Measurements from ENCODE around the gene RAB11FIP4.
"Not testable (repeated sequence)": the region's sequence is repeated elsewhere in the genome, so short reads cannot be mapped to it uniquely, and the experiment has no call there.

Gene RAB11FIP4, protein sequence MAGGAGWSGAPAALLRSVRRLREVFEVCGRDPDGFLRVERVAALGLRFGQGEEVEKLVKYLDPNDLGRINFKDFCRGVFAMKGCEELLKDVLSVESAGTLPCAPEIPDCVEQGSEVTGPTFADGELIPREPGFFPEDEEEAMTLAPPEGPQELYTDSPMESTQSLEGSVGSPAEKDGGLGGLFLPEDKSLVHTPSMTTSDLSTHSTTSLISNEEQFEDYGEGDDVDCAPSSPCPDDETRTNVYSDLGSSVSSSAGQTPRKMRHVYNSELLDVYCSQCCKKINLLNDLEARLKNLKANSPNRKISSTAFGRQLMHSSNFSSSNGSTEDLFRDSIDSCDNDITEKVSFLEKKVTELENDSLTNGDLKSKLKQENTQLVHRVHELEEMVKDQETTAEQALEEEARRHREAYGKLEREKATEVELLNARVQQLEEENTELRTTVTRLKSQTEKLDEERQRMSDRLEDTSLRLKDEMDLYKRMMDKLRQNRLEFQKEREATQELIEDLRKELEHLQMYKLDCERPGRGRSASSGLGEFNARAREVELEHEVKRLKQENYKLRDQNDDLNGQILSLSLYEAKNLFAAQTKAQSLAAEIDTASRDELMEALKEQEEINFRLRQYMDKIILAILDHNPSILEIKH

DNA sequence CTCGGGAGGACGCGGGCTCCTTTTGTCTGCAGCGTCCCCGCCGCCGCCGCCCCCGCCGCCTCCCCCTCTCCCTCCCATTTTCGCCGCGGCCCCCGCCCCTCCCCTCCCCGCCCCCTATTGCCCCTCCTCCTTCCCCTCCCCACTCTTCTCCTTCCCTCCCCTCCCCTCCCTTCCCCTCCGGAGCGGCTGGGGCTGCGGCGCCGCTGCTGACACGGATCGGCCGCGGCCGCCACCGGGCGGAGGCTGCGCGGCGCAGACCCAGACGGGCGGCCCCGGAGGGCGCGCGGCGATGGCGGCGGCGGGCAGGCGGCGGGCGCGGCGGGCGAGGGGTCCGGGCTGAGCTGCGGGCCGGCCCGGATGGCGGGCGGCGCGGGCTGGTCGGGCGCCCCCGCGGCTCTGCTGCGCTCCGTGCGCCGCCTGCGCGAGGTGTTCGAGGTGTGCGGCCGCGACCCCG lies at the start of gene RAB11FIP4:
Gene RAB11FIP4 (plus strand): TSS at position 180 of the 454 bp plus-strand sequence. CDS start 178 bp downstream, at position 358.
- DNase-seq (ENCODE audit: low read depth) = no peak

DNA sequence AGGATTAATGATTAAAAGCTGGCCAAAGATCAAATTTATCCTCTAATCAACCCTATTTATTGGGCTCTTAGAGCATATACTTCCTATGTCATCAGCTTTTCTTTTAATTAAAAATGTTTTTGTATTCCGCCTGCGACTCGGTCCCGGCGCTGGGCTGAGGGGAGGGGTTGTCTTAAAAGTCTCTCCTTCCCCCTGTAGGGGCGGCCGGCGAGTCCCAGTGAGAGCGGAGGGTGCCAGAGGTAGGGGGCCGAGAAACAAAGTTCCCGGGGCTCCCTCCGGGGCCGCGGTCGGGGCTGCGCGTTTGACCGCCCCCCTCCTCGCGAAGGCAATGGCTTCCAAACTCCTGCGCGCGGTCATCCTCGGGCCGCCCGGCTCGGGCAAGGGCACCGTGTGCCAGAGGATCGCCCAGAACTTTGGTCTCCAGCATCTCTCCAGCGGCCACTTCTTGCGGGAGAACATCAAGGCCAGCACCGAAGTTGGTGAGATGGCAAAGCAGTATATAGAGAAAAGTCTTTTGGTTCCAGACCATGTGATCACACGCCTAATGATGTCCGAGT lies 46.2 kb upstream of the RAB11FIP4 start:
- not testable (repeated sequence) for DNase-seq (ENCODE audit: low read depth)

DNA sequence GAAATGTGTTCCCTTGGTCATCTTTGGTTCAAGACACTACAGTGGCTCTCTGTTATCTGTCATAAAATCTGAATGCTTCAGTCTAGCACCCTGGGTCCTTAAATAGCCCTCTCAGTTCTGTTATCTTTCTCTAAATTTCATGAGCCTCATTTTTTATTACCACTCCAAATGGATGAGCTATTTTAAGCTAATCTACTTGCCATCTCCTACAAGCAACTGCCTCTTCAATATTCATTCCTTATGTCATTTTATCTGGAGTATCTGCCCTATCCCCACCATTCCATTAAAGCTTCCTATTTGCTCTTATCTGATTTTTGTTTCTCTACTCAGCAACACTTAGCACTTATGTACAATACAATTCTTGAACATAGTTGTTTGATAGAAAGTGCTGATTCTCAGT lies 42.0 kb upstream of the RAB11FIP4 start:
- no peak for DNase-seq (ENCODE audit: low read depth)

DNA sequence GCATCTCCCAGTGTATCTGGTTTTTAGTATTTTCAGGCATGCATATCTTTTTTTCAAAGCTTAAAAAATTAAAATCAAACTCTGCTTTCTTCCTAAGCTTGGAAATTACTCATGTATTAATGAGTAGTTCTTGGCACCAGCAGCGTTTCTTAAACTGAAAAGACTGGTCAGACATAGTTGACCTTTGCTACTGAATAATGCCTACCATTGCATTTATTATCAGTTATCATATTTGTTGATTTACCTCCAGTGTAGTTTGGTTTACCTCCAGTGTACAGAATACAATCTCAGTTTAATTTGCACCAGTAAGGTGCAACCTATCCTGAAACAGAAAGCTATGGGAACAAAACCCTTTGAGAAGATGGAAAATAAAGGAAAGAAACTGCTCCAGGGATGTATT lies 35.5 kb upstream of the RAB11FIP4 start:
- no peak for DNase-seq (ENCODE audit: low read depth)

DNA sequence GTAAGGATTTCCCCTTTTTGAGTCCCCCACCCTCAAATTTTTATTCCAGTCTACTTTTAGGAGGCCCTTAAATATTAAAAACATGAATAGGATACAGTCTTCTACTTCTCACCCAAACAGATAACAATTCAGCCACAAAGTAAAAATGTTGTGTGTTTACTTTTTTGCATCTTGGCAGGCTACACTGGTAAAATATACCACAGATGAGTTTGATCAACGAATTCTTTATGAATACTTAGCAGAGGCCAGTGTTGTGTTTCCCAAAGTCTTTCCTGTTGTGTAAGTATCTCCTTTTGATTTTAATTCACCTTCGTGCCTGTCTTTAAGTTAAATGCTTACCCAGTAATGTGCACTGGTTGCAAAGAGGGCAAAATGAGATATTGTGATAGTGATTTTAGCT lies 34.4 kb upstream of the RAB11FIP4 start:
- DNase-seq (ENCODE audit: low read depth) = peak; percentile 62

DNA sequence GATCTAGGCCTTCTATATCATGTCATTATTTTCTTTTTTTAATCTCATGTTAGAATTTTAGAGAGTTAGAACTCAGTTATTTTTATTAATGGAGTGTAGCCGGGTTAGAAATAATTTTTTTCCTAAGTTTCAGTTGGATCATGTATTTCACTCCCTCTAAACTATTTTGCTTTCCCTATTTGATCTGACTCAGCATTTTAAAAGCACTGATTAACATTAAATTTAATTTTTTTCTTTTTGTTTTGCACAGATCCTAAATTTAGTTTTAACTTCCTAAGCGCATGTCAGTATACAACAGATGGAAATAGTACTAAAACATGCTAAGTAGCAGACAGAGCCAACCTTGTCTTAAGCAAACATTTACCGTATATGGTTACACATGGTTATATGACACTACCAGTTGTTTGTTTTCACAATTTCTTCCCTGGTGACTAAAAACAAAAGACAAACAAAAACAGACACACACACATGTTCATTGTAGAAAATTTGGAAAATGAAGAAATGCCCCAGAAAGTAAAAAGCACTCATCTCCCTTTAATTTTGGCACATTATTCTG lies 33.6 kb upstream of the RAB11FIP4 start:
- peak; percentile 87 for DNase-seq (ENCODE audit: low read depth)

DNA sequence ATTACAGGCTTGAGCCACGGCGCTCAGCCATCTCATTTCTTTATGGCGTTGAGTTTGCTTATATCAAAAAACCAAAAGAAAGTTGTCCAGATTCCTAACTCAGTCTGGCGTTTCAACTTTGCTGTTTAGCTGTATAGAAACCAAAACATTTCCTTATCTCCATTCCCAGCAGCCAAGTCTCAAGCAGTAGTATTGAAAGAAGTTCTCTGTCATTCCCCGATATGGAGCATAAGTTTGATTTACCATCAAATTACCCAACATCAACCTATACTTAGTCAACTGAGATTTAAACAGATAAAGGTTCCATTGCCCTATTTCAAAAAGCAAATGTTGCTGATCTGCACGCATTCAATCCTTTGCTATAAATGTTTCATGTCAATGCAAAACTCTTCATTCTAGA lies 27.5 kb upstream of the RAB11FIP4 start:
- no peak for DNase-seq (ENCODE audit: low read depth)

DNA sequence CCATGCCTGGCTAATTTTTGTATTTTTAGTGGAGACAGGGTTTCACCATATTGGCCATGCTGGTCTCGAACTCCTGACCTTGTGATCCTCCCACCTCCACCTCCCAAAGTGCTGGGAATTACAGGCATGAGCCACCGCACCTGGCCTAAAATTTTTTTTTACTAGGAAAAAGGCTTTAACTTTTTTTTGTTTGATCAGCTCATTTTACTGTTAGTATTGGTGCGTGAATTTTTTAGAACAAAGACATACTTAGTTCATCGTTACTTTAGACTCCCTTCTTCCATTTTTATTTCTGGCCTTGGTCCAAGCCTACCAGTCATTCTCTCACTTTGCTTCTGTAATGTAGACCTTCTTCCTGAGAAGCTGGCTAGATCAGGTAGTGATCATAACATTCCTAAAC lies 25.4 kb upstream of the RAB11FIP4 start:
- no peak for DNase-seq (ENCODE audit: low read depth)

DNA sequence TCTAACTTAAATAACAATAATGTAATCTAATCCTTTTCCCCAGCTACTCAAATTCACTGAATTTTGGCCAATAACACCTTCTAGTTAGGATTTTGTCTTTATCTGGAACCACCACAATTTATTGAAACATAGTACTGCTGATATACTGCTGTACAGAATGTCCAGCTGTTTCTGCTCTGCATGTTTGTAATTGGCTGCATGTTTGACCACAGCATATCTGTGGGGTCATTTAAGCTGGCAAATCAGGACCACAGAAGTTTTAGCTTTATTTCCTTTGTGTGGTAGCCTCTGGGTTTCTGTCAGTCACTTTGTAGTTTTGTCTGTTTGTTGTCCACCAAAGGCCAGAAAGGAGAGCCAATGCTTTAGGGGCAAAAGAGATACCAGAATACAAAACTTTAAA lies 22.2 kb upstream of the RAB11FIP4 start:
- peak; percentile 41 for DNase-seq (ENCODE audit: low read depth)

DNA sequence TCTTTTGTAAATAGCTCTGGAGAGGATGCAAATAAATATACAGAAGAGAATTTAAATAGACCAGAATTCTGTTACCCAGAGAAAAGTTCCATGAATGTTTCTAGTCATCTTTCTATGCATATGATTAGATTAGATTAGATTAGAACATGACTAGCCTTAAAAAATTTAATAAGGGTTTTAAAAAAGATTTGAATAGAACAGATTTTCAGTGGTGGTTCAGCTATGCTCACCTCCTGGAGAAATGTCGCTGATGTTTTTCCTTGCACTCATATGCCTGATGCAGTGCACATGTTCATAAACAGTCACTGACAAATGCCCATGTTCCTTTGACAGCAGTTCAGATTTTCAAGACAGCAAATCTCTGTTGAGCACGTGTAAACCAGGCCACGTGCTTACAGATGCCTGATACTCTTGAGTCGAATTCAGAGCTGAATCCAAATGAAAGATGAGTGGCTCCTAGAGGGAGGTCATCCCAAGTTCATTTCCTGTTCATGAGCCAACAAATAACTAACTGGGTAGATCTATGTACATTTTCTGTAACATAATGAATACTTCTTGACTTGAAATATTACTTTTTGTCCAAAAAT lies 19.9 kb upstream of the RAB11FIP4 start:
- no peak for DNase-seq (ENCODE audit: low read depth)

DNA sequence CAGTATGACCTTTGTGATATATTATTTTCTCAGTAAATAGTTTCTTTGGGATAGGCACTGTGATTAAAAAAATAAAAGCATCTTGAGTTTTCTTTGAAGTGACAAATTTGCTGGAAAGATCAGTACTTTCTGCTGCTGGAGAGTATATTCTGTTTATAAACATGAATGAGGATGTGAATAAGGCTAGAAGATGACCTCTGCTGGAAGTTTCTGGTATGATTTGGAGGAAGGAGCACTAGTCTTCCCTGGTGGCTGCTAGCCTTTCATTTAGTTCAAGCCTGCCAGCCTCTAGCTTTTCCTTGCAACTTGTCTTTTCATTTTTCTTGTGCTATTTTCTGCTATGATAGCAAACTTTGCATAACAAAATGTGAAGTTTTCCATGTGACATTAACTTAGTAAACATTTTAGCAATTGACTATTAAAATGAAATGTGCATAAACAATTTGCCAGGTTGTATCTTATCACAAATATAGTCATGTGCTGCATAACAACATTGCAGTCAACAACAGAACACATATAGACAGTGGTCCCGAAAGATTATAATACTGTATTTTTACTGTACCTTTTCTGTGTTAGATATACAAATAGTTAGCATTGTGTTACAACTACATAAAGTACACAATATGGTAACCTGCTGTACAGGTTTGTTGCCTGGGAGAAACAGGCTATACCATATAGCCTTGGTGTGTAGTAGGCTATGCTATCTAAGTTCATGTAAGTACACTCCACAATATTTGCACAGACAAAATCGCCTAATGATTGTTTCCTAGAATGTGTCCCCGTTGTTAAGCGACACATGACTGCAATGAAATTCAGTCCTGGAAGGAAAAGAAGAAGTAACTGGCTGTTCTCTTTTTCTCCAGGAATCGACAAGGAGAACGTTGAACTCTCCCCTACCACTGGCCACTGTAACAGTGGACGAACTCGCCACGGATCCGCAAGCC lies 18.1 kb upstream of the RAB11FIP4 start:
- peak; percentile 64 for DNase-seq (ENCODE audit: low read depth)

DNA sequence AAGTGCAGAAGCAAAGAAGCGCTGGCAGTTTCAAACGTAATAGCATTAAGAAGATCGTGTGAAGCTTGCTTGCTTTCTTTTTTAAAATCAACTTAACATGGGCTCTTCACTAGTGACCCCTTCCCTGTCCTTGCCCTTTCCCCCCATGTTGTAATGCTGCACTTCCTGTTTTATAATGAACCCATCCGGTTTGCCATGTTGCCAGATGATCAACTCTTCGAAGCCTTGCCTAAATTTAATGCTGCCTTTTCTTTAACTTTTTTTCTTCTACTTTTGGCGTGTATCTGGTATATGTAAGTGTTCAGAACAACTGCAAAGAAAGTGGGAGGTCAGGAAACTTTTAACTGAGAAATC lies 17.4 kb upstream of the RAB11FIP4 start:
- DNase-seq (ENCODE audit: low read depth) = no peak

DNA sequence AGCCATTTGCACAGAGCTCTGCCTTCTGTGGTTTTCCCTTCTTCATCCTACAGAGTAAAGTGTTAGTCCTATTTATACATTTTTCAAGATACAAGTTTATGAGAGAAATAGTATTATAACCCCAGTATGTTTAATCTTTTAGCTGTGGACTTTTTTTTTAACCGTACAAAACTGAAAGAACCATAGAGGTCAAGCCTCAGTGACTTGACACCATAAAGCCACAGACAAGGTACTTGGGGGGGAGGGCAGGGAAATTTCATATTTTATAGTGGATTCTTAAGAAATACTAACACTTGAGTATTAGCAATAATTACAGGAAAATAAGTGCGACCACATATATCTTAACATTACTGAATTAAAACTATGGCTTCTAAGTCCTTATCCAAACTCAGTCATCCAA lies 17.0 kb upstream of the RAB11FIP4 start:
- no peak for DNase-seq (ENCODE audit: low read depth)

DNA sequence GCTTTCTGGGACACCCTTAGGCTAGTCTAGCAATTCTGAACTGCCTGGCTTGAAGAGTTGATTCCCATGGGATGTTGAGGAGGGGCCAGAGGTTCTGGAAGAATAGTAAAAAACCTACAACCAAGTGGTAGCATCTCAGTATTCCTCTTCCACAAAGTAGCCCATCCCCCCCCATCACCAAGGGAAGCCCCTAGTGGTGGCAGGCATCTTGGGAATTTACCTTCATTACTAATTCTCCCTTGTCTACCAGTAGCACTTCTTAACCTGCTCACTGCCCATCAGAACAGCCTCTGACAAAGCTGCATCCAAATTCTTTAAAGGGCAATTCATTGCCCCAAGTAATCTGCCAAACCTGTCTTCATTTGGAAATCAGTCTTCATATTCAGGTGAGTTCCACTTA lies 12.8 kb upstream of the RAB11FIP4 start:
- no peak for DNase-seq (ENCODE audit: low read depth)

DNA sequence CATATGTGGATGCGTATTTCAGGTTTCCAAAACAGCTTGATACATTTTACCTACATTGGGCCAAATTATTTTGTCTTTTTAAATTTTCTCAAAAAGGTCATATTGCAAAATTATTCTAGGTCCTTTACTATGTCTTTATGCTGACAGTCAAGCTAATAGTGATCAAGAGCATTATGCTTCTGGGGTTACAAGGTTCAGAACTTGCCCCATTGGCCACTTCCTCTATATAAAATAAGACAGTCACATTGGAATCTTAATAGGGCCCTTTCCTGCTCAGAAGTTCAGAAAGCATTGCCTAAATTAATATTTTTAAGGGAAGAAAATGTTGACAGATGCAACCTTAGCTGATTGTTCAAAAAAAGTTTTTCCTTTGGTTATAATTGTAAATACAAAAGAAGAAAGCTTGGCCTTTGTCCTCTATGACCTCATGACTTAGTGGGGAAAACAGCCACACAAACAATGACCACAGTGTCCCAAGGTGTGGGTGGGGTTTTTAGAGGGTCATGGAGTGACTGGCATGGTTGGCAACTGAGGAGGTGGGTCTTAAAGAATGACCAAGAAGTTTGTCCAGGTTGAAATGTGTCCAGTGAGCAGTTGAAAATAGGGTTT lies 11.8 kb upstream of the RAB11FIP4 start:
- DNase-seq (ENCODE audit: low read depth) = no peak

DNA sequence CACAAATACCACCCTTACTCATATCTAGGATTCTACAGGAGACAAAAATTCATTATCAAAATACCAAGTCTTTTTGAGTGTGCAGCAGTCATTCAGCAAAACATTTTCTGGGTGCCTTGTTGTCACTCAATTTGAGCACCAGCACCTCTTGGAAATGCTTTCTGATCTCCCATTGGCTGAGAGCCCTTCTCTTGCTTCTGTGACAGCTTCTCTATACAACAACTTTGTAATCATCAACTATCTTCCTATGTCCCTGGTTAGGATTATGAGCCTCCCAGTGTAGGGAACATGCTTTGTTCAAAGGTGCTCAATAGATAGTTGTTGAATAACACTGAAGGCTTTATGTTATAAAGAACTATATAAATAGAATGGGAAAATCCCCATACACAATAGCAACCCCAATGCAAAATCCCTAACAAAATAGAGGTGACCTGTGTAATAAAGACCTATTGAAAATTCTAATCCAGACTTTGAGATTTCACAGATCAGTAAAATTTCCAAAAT lies 10.3 kb upstream of the RAB11FIP4 start:
- no peak for DNase-seq (ENCODE audit: low read depth)

DNA sequence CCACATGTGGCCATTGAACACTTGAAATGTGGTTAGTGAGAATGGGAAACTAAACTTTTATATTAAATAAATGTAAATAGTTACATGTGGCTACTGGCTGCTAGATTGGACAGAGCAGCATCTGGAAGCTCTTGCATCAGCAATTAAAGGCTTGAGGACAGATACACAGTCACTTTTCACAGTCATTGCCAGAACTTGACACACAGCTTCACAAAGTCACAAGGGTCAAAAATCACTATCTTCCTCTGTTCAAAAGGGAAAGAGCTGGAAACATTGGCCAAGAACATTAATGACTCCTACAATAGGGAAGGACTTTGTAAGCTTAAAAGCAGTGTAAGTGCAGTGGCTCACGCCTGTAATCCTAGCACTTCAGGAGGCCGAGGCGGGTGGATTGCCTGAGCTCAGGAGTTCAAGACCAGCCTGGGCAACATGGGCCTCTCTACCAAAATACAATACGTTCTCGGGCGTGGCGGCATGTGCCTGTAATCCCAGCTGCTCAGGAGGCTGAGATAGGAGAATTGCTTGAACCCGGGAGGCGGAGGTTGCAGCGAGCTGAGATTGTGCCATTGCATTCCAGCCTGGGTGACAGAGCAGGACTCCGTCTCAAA lies 8.7 kb upstream of the RAB11FIP4 start:
- not testable (repeated sequence) for DNase-seq (ENCODE audit: low read depth)

DNA sequence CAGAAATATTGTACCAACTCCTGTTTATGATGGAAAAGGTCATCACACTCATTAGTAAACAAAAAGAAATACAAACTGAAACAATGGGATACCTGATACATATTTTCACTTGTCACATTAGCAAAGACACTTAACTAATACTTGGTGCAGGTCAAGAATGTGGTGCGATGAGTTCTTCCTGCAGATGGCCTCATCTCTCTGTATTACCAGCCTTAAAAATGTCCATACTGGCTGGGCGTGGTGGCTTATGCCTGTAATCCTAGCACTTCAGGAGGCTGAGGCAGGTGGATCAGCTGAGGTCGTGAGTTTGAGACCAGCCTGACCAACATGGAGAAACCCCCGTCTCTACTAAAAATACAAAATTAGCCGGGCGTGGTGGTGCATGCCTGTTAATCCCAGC lies 8.0 kb upstream of the RAB11FIP4 start:
- not testable (repeated sequence) for DNase-seq (ENCODE audit: low read depth)

DNA sequence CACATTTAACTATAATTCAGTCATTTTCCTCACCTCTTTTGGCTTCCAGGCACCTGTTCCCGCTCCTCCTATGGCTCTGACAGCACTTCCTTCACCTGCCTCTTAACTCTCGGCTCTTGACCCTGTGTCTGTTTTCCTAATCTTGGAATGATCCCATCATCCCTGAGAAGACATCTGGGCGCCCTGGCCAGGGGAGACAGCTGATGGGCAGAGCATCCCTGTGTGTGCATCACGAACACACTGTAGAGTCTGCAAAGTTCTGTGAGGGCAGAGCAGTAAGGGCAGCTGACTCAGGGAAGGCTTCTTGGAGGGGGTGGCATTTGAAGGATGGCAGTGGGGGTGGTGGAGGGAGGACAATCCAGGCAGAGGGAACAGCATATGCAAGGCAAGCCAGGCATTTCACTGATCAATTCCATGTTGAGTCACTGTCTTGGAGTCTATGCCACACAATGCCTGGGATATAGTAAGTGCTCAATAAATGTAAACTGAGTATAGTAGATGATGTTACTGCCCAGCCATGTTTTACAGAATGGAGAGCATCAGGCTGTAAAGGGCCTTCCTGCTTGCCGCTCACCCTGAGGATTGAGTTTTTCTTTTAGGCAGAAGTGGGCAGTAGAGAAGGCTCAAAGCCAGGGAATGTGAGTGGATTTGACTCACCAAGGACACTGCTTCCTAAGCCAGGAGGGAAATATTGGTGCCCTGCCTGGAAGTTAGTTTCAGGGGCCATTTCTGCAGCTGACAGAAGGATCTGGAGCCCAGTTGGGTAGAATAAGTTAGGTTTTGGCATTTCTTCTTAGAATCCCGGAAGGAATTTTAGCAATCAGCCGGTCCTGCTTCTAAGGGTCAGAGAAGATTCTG lies 5.8 kb upstream of the RAB11FIP4 start:
- no peak for DNase-seq (ENCODE audit: low read depth)
